IPS-NIHi11 (cell line): ENCODE results near the gene B3GALT6.
"Not testable (repeated sequence)": the region's sequence is repeated elsewhere in the genome, so short reads cannot be mapped to it uniquely, and the experiment has no call there.

Experiments used
- DNase-seq: peaks from one replicate; pipeline ENCODE4 v3.0.0; 2012; ENCODE audit warnings: mixed read lengths, low spot score

The B3GALT6 gene

GRCh38 chr1:1244192-1244811, 12.3 kb downstream of the B3GALT6 start:
- DNase-seq: no peak

DNA sequence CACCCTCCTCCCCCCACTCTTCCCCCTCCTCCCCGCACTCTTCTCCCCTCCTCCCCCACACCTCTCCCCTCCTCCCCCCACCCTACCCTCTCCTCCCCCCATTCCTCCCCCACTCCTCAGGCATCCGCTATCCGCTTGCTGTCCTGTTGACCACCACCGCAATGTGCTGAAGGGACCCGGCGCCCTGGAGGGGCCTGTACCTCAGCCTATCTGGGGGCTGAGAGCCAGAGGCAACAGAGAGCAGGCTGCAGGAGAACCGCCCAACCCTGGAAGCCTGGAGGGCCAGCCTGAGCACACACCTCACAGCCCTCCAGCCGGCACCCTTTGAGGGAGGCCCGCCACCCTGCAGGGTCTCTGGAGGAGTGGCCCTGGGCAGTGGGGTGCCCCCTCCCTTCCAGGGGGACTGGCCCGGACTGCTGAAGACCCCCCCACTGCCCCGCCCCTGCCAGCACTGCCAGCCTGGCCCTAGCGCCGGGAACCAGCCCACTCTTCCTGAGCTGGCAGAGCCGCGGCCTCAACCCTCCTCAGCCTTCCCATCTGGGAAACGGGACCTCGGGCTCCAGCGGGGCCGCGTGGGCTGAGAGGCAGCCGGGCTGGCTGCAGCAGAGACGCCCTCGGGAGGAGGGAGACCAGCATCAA, 13.3 kb downstream of the B3GALT6 start:
- DNase-seq: no peak

- no peak for DNase-seq
These were observed 14.0 kb downstream of the B3GALT6 start for GRCh38 chr1:1245817-1246576.

DNA sequence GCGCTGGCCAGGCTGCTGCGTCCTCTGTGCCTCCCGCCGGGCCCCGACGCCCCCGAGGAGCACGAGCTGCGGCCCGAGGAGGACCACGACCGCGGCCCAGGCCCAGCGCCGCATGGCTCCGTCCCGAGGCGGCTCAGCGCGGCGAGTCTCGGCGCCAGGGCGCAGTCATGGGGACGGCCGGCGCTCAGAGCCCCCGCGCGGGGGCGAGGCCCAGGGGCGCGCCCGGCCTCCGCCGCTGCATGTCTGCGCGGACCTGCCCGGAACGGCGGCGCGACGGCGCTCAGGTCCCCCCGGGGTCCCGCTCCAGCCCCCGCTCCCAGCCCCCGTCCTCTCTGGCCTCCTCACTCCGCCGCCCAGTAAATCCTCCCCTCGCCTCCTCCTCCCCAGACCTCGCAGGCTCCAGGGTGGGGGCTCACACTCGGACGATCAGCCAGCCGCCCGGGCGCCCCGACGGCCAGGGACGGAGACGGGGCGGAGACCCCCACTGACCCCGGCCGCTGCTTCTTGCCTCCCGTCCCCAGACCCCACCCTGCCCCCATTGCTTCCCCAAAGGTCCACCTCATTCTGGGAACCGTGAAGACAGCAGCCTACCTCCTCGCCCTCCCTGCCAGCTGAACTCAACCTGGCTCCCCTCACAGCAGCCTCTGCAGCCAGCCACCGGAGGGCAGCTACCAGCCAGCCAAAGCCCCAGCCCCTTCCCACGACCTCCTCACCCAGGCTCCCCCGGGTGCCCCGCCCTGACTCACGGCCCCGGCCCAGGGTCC, 14.7 kb downstream of the B3GALT6 start, which contains the start of gene C1QTNF12:
Gene C1QTNF12 (minus strand): TSS at position 146 of the 764 bp plus-strand sequence. CDS start 32 bp downstream, at position 114.
- DNase-seq: peak; percentile 73

DNA sequence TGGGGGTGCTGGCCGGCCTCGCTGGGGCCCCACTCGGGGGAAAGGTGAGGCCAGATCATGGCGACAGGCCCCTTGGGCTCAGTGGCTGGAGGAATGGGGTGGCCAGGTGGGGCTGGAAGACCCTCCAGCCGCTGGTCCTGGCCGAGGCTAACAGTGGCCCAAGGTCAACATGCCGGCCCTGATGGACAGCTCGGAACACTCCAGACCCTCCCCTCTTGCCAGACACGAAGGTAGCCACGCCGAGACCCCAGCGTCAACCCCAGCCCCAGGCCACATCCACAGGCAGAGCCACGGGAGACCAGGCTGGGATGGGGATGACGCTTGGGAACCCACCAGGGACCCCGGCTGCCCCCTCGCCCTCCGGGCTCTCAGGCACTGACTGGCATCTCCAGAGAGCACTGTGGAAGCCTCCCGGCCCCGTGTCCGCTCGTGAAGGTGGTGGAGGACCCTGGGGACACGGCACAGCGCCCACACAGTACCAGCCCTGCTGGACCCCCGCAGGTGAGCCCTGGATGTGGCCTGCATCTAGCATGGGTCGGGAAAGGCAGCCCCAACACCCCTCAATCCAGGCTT, 15.4 kb downstream of the B3GALT6 start:
- DNase-seq: no peak

DNA sequence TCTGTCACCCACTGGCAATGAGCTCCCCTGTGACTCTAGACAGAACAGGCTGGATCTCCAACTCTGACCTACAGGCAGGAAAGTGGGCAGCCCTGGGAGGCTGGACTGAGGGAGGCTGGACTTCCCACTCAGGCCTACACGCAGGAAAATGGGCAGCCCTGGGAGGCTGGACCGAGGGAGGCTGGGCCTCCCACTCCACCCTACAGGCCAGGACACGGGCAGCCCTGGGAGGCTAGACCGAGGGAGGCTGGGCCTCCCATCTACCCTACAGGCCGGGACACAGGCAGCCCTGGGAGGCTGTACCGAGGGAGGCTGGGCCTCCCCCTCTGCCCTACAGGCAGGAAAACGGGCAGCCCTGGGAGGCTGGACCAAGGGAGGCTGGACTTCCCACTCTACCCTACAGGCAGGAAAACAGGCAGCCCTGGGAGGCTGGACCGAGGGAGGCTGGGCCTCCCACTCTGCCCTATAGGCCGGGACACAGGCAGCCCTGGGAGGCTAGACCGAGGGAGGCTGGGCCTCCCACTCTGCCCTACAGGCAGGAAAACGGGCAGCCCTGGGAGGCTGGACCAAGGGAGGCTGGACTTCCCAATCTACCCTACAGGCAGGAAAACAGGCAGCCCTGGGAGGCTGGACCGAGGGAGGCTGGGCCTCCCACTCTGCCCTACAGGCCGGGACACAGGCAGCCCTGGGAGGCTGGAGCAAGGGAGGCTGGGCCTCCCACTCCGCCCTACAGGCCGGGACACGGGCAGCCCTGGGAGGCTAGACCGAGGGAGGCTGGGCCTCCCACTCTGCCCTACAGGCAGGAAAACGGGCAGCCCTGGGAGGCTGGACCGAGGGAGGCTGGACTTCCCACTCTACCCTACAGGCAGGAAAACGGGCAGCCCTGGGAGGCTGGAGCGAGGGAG, 16.2 kb downstream of the B3GALT6 start:
- DNase-seq: not testable (repeated sequence)

DNA sequence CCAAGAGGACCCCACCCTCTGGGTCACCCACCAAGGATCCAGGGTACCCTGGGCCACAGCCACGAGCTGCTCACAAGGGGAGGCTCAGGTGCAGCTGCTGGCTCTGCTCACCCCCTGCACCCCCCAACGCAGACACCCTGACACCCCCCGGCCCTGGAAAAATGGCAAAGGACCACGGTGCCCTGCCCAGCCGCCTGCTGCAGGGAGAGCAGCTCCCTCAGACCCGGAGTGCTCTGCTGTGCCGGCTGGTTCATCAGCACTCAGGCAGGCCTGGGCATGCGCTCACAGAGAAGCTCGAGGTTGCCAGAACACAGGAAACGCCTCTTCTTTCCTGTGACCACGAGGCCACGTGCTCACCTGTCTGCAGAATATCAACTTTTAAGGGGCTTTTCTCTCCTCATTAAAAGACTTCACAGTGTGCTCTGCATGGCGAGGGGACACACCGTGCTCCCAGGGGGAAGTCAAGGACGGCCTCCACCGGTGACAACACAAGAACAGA, 18.8 kb downstream of the B3GALT6 start:
- no peak for DNase-seq

DNA sequence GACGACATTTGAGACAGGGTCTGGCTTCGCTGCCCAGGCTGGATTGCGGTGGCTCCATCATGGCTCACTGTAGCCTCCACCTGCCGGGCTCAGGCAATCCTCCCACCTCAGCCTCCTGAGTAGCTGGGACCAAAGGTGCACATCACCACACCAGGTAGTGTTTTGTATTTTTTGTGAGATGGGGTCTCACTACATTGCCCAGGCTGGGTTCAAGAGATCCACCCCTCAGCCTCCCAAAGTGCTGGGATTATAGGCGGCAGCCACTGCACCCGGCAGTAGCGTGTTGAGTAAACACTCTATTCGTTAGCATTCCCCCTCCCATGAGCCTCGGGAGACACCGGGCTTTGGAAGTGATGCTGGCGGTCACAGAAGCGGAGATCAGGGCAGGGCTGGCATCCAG, 21.3 kb downstream of the B3GALT6 start:
- no peak for DNase-seq

DNA sequence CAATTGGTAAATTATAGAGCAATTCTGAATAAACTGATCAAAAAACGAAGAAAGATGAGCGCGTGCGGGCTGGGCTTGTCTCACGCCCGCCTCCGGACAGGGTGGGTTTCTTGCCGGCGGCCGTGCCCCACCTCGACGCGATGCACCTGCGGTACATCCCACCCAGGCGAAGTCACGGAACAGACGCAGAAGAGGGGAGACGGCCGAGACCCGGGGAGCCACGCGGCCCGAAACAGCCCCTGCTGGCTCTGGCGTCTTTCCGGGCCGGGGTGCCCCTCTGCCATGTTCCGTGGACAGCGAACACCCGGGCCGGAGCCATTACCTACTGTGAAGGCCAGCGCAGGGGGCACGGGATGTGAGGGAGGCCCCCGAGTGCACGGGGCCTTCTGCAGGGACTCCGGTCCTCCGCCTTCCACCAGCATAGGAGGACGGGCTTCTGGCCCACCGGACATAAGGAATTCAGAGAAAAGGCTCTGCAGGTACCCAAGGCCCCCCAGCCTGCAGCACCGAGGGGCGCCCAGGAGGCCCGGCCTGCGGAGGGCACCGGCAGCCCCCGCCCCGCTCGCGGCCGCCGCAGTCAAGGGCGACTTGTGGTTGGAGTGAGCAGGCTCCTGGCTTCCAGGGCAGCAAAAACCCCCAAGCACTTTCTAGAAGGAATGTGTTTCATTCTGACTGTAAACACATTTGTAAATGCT, 22.1 kb downstream of the B3GALT6 start:
- DNase-seq: no peak

GRCh38 chr1:1254667-1254998, 22.6 kb downstream of the B3GALT6 start:
- no peak for DNase-seq

GRCh38 chr1:1255078-1255477, 23.0 kb downstream of the B3GALT6 start:
- DNase-seq: no peak

- DNase-seq: no peak
These were observed 23.6 kb downstream of the B3GALT6 start for GRCh38 chr1:1255611-1256010.

DNA sequence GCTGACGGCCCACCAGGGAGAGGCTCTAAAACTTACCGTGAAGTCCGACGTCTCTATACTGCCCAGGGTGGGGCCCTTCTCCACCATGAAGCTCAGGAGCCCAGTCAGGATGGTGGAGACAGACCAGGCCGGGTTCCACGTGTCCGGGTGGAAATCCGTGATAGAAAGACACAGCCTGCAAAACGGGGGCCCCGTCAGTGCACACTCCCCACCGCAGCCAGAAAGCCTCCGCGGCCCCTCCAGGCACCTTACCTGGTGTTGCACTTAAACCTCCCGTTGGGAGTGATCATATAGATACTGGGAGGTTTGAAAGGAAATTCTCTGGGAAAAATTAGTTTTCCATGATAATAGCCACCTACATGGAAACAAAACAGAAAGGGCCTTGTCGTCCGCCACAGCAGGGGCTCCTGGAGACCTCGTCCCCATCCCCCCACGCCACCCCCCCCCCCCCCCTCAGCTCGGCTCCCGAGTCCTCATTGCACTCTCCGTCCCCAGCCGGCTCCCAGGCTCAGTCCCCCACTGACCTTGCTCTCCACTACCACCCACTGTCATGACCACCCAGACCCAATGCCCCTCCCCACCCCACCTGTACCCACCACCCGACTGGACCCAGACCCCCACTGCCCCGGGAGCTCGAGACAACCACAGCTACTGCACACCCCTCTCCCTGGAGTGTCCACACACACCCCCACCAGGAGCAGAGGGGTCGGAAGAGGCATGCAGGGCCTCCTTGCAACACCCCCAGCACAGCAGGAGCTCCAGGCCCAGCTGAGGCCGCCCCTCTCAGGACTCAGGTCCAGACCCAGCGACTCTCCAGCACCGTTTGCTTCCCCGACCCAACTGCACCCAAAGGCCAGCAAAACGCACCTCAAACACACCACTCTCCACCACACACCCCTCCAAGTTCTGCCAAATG, 25.2 kb downstream of the B3GALT6 start:
- DNase-seq: peak; percentile 51

DNA sequence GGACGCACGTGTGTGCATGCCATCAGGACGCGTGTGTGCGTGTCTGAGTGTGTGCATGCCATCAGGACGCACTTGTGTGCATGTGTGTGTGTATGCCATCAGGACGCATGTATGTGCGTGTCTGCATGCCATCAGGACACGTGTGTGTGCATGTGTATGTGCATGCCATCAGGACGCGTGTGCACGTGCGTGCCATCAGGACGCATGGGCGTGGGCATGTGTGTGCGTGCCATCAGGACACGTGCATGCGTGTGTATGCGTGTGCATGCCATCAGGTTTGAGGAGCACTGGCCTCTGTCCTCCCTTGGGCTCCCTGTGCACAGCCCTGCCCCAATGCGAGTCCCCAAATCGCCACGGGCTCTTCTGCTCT, 27.1 kb downstream of the B3GALT6 start:
- DNase-seq: no peak

DNA sequence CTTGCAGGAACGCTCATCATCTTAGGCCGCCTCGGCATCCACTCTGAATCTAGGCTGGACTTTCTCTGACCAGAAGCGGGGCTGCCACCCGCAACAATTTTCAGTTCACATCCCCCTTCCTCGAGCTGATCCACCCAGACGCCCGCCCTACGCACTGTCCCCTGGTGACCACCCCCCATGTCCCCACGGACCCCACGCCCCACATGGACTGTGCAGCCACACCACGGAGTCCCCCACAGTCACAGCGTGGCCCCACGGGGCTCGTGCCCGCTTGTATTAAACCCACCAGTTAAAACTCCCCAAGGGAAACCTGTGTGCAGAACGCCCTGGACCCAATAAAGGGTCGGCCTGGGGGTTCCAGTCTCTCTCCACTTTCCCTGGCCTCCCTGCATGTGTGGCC, 27.5 kb downstream of the B3GALT6 start:
- DNase-seq: no peak

- DNase-seq: no peak
These were observed 28.0 kb downstream of the B3GALT6 start for GRCh38 chr1:1259951-1260600.

DNA sequence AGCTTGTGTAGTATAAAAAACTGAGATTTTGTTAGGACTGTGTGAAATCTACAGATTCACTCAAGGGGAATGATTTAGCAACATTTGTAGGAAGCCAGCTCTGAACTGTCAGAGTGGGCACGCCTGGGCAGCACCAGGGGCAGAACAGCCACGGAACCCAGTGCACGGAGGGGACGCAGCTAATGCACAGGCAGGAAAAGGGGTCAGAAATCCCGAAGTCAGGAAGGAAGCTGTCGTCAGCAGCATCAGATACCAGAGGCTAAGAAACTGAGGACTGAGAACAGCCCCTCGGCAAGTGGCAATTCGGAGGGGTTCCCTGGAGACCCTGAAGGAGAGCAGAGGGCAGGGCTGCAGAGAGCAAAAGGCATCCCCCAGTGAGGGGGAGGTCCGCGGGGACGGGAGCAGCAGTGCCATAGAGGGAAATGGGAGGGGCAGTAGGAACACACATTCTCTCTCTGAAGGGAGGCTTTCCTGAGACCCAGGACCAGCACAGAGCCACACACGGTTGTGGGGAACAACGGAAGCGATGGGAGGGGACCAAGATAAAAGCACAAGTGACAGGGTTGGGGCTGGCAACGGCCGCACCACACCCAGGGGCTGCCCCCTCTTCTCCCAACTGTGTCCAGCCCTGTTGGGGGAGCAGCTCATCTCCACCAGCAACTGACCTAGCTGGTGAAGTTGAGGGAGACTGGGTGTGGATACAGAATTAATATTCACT, 29.0 kb downstream of the B3GALT6 start:
- no peak for DNase-seq

DNA sequence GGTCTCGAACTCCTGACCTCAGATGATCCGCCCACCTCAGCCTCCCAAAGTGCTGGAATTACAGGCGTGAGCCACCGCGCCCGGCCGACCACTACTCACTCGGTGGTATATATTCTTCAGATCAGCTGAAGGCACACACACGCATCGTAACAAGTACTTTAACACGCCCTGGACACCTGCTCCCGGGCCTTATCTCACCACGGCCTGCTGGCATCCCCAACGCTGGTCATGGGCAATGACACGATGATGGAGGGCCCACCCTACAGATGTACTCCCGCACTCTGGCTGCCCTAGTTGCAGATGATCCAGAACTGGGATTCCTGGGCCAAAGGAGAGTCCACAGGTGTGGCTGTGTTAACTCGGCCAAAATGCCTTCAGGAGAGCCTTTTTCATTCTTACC, 30.0 kb downstream of the B3GALT6 start:
- DNase-seq: no peak
